Adrenal gland (tissue), 5 donors: ENCODE results near the gene DOCK8.

Experiments used
- POLR2A ChIP-seq, 2 donors: fragments of 450-650 bp; IDR thresholded peaks; one replicate each; pipeline ENCODE4 v1.6.1; 2017; ENCODE audit warnings: antibody characterized with exemption in 2 of 2, mild to moderate bottlenecking in 2 of 2, moderate library complexity in 1 of 2
- TF ChIP-seq, protein P1 (sequence below), 6 experiments: fragments of 450-650 bp in 4 of 6; fragments of 200-600 bp in 2 of 6; sonication (generic) in 1 of 6; IDR thresholded peaks; 1 replicate in 5 of 6; 2 replicates in 1 of 6; pipeline versions ENCODE4 v1.5.1 to v1.8.0; 2016 to 2021; ENCODE audit warnings: antibody characterized with exemption in 6 of 6, mild to moderate bottlenecking in 2 of 6, moderate library complexity in 1 of 6
- donor health status: DM: no; HTN: no; CAD: no.

DNA sequence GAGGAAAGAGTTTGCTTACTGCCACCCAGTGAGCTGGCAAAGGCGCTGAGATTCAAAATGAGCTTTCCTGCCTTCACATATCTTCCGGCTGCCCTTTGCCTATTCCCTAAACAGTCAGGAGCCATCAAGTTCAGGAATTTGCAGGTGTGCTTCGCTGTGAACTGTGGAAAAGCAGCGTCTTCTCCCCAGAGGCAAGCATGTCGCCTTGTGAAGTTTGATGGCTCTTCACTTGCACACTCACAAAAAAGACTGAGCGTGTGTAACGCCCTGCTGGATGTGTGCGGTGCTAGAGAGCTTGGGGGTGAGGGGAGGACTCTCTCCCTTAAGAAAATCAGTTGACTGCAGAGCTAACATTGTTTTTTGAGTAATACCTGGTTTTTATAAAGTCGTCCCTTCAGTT is 288.7 kb downstream of the DOCK8 start:
- TF ChIP-seq, protein P1, sequence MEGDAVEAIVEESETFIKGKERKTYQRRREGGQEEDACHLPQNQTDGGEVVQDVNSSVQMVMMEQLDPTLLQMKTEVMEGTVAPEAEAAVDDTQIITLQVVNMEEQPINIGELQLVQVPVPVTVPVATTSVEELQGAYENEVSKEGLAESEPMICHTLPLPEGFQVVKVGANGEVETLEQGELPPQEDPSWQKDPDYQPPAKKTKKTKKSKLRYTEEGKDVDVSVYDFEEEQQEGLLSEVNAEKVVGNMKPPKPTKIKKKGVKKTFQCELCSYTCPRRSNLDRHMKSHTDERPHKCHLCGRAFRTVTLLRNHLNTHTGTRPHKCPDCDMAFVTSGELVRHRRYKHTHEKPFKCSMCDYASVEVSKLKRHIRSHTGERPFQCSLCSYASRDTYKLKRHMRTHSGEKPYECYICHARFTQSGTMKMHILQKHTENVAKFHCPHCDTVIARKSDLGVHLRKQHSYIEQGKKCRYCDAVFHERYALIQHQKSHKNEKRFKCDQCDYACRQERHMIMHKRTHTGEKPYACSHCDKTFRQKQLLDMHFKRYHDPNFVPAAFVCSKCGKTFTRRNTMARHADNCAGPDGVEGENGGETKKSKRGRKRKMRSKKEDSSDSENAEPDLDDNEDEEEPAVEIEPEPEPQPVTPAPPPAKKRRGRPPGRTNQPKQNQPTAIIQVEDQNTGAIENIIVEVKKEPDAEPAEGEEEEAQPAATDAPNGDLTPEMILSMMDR (IDR thresholded peaks at IDR 0.05), result no peak
- no peak for TF ChIP-seq POLR2A (IDR thresholded peaks at IDR 0.05)
